Measurements from ENCODE around the gene PSMA2.

DNA sequence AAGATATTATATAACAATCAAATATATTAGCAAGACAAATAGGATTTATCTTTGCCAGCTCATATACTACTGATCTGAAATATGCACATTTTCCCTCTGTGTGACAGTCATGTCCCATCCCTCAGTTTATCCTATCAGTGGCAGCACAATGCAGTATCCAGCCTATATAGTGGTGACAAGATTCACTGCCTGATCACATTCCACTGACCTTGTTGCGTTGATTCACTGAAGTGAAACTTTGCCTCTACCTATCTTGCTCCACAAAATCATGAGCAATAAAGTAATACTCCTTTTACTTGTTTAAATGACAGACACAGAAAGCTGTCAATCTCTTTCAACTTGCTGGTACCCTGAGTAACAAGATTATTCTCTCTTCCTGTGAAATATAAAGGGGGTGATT is 6.3 kb downstream of the PSMA2 start:
- TF ChIP-seq LEF1 (IDR thresholded peaks at IDR 0.05; ENCODE audit: borderline replicate concordance) (no peak), FOXK2 (IDR thresholded peaks at IDR 0.05) (no peak), ELF4 (IDR thresholded peaks at IDR 0.05) (no peak), ZNF384 (IDR thresholded peaks at IDR 0.05) (no peak), FOXA1 (IDR thresholded peaks at IDR 0.05) (no peak), TARDBP (IDR thresholded peaks at IDR 0.05) (no peak), SP1 (IDR thresholded peaks at IDR 0.05) (no peak), FOXM1 (IDR thresholded peaks at IDR 0.05; ENCODE audit: borderline replicate concordance) (no peak), L3MBTL2 (conservative IDR thresholded peaks at IDR 0.05) (no peak), NFRKB (IDR thresholded peaks at IDR 0.05) (no peak), BHLHE40 (IDR thresholded peaks at IDR 0.05; ENCODE audit: borderline replicate concordance) (no peak), PKNOX1 (IDR thresholded peaks at IDR 0.05) (no peak), SUZ12 (IDR thresholded peaks at IDR 0.05) (no peak), HDGF (IDR thresholded peaks at IDR 0.05; ENCODE audit: borderline replicate concordance) (no peak)

Measured in HEK293T (cell line).